ENCODE results near the gene TP53I3.
A peak's percentile ranks its signal among the peaks of the same experiment; 100 is the strongest.

TP53I3 gene

GRCh38 chr2:24084386-24085199 lies at the start of gene TP53I3:
TP53I3 (minus strand) TSS chr2:24084834; CDS start chr2:24084326, 508 bp downstream.
- TF ChIP-seq FOXM1 (IDR thresholded peaks at IDR 0.05; ENCODE audit: borderline replicate concordance, low read depth) (peak; percentile 7; the same call in 1 of the 2 replicates), EP300 (IDR thresholded peaks at IDR 0.05; ENCODE audit: borderline replicate concordance) (no peak), CEBPB (IDR thresholded peaks at IDR 0.05) (no peak), TEAD4 (IDR thresholded peaks at IDR 0.05) (peak; percentile 44), TAF1 (IDR thresholded peaks at IDR 0.05; ENCODE audit: low read depth) (peak; percentile 72), USF1 (IDR thresholded peaks at IDR 0.05) (0 out of 2 replicates have a peak, but pooled peaks have one; percentile 8), MAX (IDR thresholded peaks at IDR 0.05) (peak; percentile 67), TCF12 (IDR thresholded peaks at IDR 0.05; ENCODE audit: low read depth) (peak; percentile 42), RAD21 (IDR thresholded peaks at IDR 0.05; ENCODE audit: low read depth) (peak; percentile 77), NFIC (IDR thresholded peaks at IDR 0.05) (peak; percentile 40), EGR1 (IDR thresholded peaks at IDR 0.05) (peak; percentile 6; the same call in 1 of the 2 replicates), CREB1 (IDR thresholded peaks at IDR 0.05; ENCODE audit: low read depth) (no peak), YY1 (IDR thresholded peaks at IDR 0.05; ENCODE audit: low read depth) (peak; percentile 46), REST (IDR thresholded peaks at IDR 0.05; ENCODE audit: low read depth) (no peak), ZBTB7A (IDR thresholded peaks at IDR 0.05; ENCODE audit: low read depth) (peak; percentile 90)

GRCh38 chr2:24132543-24132942 lies 47.9 kb upstream of the TP53I3 start:
- TF ChIP-seq TEAD4 (IDR thresholded peaks at IDR 0.05), result no peak
- no peak for TF ChIP-seq NFIC (IDR thresholded peaks at IDR 0.05)

- TF ChIP-seq EP300 (IDR thresholded peaks at IDR 0.05; ENCODE audit: borderline replicate concordance), result no peak
- no peak for TF ChIP-seq RAD21 (IDR thresholded peaks at IDR 0.05; ENCODE audit: low read depth)
- no peak for TF ChIP-seq TAF1 (IDR thresholded peaks at IDR 0.05; ENCODE audit: low read depth)
- TF ChIP-seq TCF12 (IDR thresholded peaks at IDR 0.05; ENCODE audit: low read depth), result no peak
- no peak for TF ChIP-seq MAX (IDR thresholded peaks at IDR 0.05)
- TF ChIP-seq FOXM1 (IDR thresholded peaks at IDR 0.05; ENCODE audit: borderline replicate concordance, low read depth), result no peak
Measured at GRCh38 chr2:24125956-24126355, 41.3 kb upstream of the TP53I3 start.

GRCh38 chr2:24123922-24124580 lies 39.4 kb upstream of the TP53I3 start:
- TF ChIP-seq USF1 (IDR thresholded peaks at IDR 0.05) (no peak), NFIC (IDR thresholded peaks at IDR 0.05) (no peak), TCF12 (IDR thresholded peaks at IDR 0.05; ENCODE audit: low read depth) (no peak), YY1 (IDR thresholded peaks at IDR 0.05; ENCODE audit: low read depth) (no peak), REST (IDR thresholded peaks at IDR 0.05; ENCODE audit: low read depth) (no peak)

- peak; percentile 80; the same call in 1 of the 2 replicates for TF ChIP-seq ZBTB7A (IDR thresholded peaks at IDR 0.05; ENCODE audit: low read depth)
- TF ChIP-seq YY1 (IDR thresholded peaks at IDR 0.05; ENCODE audit: low read depth), result no peak; the same call in 1 of the 2 replicates
- TF ChIP-seq MAX (IDR thresholded peaks at IDR 0.05), result peak; percentile 69
- TF ChIP-seq CREB1 (IDR thresholded peaks at IDR 0.05; ENCODE audit: low read depth), result no peak
- TF ChIP-seq USF1 (IDR thresholded peaks at IDR 0.05), result no peak
- 0 out of 2 replicates have a peak, but pooled peaks have one; percentile 8 for TF ChIP-seq TEAD4 (IDR thresholded peaks at IDR 0.05)
- peak; percentile 44; the same call in 1 of the 2 replicates for TF ChIP-seq EGR1 (IDR thresholded peaks at IDR 0.05)
- TF ChIP-seq TAF1 (IDR thresholded peaks at IDR 0.05; ENCODE audit: low read depth), result peak; percentile 76
Measured at GRCh38 chr2:24123195-24123921, 38.7 kb upstream of the TP53I3 start, which contains the start of the genes FAM228B and PFN4. FAM228B (plus strand) TSS chr2:24123469; CDS start chr2:24124362, 893 bp downstream. PFN4 (minus strand) TSS chr2:24123334; CDS start chr2:24122535, 799 bp downstream.

Data from Ishikawa (cell line).